WTC11 (cell line): ENCODE measurements around the gene CRYGC. TPM values are rescaled to one million over a fixed set of nuclear protein-coding genes. Genes with fewer than 3 reads are reported as not detected.

Experiments
- ATAC-seq: fragments of 200-7000 bp; cut with Tn5 transposase; 2 replicates; pipeline ENCODE4 v1.10.0; 2021; ENCODE audit warnings: mild to moderate bottlenecking, moderate library complexity
- CTCF ChIA-PET: fragments of 300-600 bp; sonication (Branson Sonifier 250); formaldehyde crosslinking; loops from one replicate; lab custom pipeline; 2021; ENCODE audit warnings: antibody characterized with exemption; lab: Charles Lee
- POLR2A ChIA-PET: fragments of 350-600 bp; sonication (Branson Sonifier 250); formaldehyde crosslinking; loops from one replicate; lab custom pipeline; 2021; ENCODE audit warnings: antibody characterized with exemption; lab: Charles Lee
- DNase-seq: peaks from one replicate; pipeline ENCODE4 v3.0.0; 2021; ENCODE audit warnings: low spot score
- H3K27ac Mint-ChIP-seq: 2 replicates; pipeline ENCODE4 v1.8.0; 2021; ENCODE audit warnings: mixed read lengths
- H3K27me3 Mint-ChIP-seq: 2 replicates; pipeline ENCODE4 v1.8.0; 2021; ENCODE audit warnings: low read depth, mild to moderate bottlenecking, moderate library complexity, mixed read lengths
- H3K36me3 Mint-ChIP-seq: 2 replicates; pipeline ENCODE4 v1.8.0; 2021; ENCODE audit warnings: mixed read lengths
- H3K4me1 Mint-ChIP-seq: 2 replicates; pipeline ENCODE4 v1.8.0; 2022; ENCODE audit warnings: mixed read lengths
- H3K4me3 Mint-ChIP-seq: 2 replicates; pipeline ENCODE4 v1.8.0; 2021; ENCODE audit warnings: mild to moderate bottlenecking, moderate library complexity, mixed read lengths
- H3K9me3 Mint-ChIP-seq: 2 replicates; pipeline ENCODE4 v1.8.0; 2021; ENCODE audit warnings: mixed read lengths
- ATF1 ChIP-seq: sonication (generic); formaldehyde crosslinking; IDR thresholded peaks from 2 replicates; pipeline ENCODE4 v1.8.1; 2023; ENCODE audit warnings: mild to moderate bottlenecking, moderate library complexity, missing genetic modification reagents
- CBFB ChIP-seq: sonication (generic); formaldehyde crosslinking; IDR thresholded peaks from 2 replicates; pipeline ENCODE4 v1.8.1; 2022; ENCODE audit warnings: mild to moderate bottlenecking, low read depth, missing genetic modification reagents
- FOXJ3 ChIP-seq: sonication (generic); formaldehyde crosslinking; IDR thresholded peaks from 2 replicates; pipeline ENCODE4 v1.9.0; 2021; ENCODE audit warnings: missing genetic modification reagents, mild to moderate bottlenecking, borderline replicate concordance
- FOXP1 ChIP-seq: sonication (generic); formaldehyde crosslinking; IDR thresholded peaks from 2 replicates; pipeline ENCODE4 v1.8.0; 2022; ENCODE audit warnings: missing genetic modification reagents, mild to moderate bottlenecking, moderate library complexity, borderline replicate concordance
- GRHL2 ChIP-seq: fragments of 250-450 bp; sonication (Bioruptor Pico); IDR thresholded peaks from 2 replicates; pipeline ENCODE4 v1.8.0; 2022; ENCODE audit warnings: mild to moderate bottlenecking, moderate library complexity; ENCODE audit not compliant: insufficient replicate concordance, severe bottlenecking
- JAZF1 ChIP-seq: fragments of 250-450 bp; sonication (Bioruptor Pico); IDR thresholded peaks from 2 replicates; pipeline ENCODE4 v1.9.0; 2021; ENCODE audit warnings: moderate library complexity, mild to moderate bottlenecking, inconsistent platforms
- JUN ChIP-seq: sonication (generic); formaldehyde crosslinking; IDR thresholded peaks from 2 replicates; pipeline ENCODE4 v1.8.0; 2023; ENCODE audit warnings: mild to moderate bottlenecking, missing genetic modification reagents
- NR2C2 ChIP-seq: sonication (generic); formaldehyde crosslinking; IDR thresholded peaks from 2 replicates; pipeline ENCODE4 v1.8.0; 2022; ENCODE audit warnings: mild to moderate bottlenecking, missing genetic modification reagents
- PRRX2 ChIP-seq: fragments of 250-450 bp; sonication (Bioruptor Pico); IDR thresholded peaks from 2 replicates; pipeline ENCODE4 v1.8.0; 2021; ENCODE audit warnings: mild to moderate bottlenecking
- RORB ChIP-seq: fragments of 250-450 bp; sonication (Bioruptor Pico); IDR thresholded peaks from 2 replicates; pipeline ENCODE4 v1.9.0; 2021; ENCODE audit warnings: mild to moderate bottlenecking
- TEAD4 ChIP-seq: sonication (generic); formaldehyde crosslinking; IDR thresholded peaks from 2 replicates; pipeline ENCODE4 v1.8.0; 2022; ENCODE audit warnings: mild to moderate bottlenecking, missing genetic modification reagents
- ZNF121 ChIP-seq: sonication (generic); formaldehyde crosslinking; IDR thresholded peaks from 2 replicates; pipeline ENCODE4 v1.8.0; 2023; ENCODE audit warnings: missing genetic modification reagents
- ZNF263 ChIP-seq: sonication (generic); formaldehyde crosslinking; IDR thresholded peaks from 2 replicates; pipeline ENCODE4 v1.8.1; 2022; ENCODE audit warnings: low read depth, mild to moderate bottlenecking, moderate library complexity, missing genetic modification reagents
- total RNA-seq: library from RNA; stranded (reverse); gene quantifications from 3 replicates; pipeline ENCODE4 v1.2.3, GENCODE V29; 2021
- TF ChIP-seq, protein P1 (sequence below): fragments of 250-450 bp; sonication (Bioruptor Pico); conservative IDR thresholded peaks from 2 replicates; pipeline ENCODE4 v1.9.0; 2021; ENCODE audit warnings: mild to moderate bottlenecking
- TF ChIP-seq, protein P2 (sequence below): sonication (generic); formaldehyde crosslinking; IDR thresholded peaks from 2 replicates; pipeline ENCODE4 v1.8.0; 2023; ENCODE audit warnings: missing genetic modification reagents, mild to moderate bottlenecking, borderline replicate concordance
- TF ChIP-seq, protein P3 (sequence below): sonication (generic); formaldehyde crosslinking; IDR thresholded peaks from 2 replicates; pipeline ENCODE4 v1.8.1; 2022; ENCODE audit warnings: low read depth, missing genetic modification reagents, borderline replicate concordance
- TF ChIP-seq, protein P4 (sequence below): sonication (generic); formaldehyde crosslinking; IDR thresholded peaks from 2 replicates; pipeline ENCODE4 v1.8.1; 2023; ENCODE audit warnings: mild to moderate bottlenecking, missing genetic modification reagents, moderate library complexity
- TF ChIP-seq, protein P5 (sequence below): sonication (generic); formaldehyde crosslinking; IDR thresholded peaks from 2 replicates; pipeline ENCODE4 v1.8.1; 2022; ENCODE audit warnings: mild to moderate bottlenecking, moderate library complexity, missing genetic modification reagents
- TF ChIP-seq, protein P6 (sequence below): sonication (generic); formaldehyde crosslinking; conservative IDR thresholded peaks from 2 replicates; pipeline ENCODE4 v1.8.1; 2022; ENCODE audit warnings: mild to moderate bottlenecking, missing genetic modification reagents
- TF ChIP-seq, protein P7 (sequence below): sonication (generic); formaldehyde crosslinking; IDR thresholded peaks from 2 replicates; pipeline ENCODE4 v1.8.0; 2022; ENCODE audit warnings: missing genetic modification reagents

The CRYGC gene
- total RNA-seq, 1 experiment from 2014 or later = not detected

DNA sequence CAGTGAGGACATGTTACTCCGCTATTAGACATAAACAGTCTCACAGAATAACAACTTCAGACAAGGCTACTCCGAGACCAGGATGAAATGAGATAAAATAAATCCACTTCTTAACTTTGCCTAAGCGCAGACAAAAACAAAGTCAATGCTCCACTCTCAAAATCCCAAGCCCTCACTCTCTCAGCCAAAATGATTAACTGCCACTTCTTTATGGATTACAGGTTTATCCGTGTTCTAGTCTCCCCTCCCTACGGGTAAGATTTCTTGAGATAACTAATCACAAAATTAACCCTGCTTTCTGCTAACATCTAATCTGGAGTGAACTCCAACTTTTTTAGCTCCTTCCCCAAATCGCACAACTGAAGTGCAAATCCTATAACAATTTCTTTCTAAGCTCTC is 1.1 kb upstream of the CRYGC start:
- CTCF ChIA-PET = interaction anchor here (1.2 to 1.3 kb wide), 2 partner anchors 17 to 44 kb away, joined by 3 read pairs; no protein-coding TSS in a partner anchor
- Mint-ChIP-seq H3K36me3 (no peaks in the 10 kb centered on the region), H3K27me3 (no peaks in the 10 kb centered on the region), H3K4me3 (no peak overlapping the region), H3K9me3 (peaks cover 7% of the 10 kb centered on the region), H3K27ac (no peak overlapping the region), H3K4me1 (0 out of 2 replicates have a peak, but pooled peaks cover 2% of the 10 kb centered on the region)
- TF ChIP-seq ZNF121 (CRISPR knock-in tag) (no peak), FOXP1 (CRISPR knock-in tag) (no peak), ATF1 (CRISPR knock-in tag) (no peak), GRHL2 (CRISPR knock-in tag) (no peak), FOXJ3 (CRISPR knock-in tag) (no peak)
- TF ChIP-seq, protein P1, sequence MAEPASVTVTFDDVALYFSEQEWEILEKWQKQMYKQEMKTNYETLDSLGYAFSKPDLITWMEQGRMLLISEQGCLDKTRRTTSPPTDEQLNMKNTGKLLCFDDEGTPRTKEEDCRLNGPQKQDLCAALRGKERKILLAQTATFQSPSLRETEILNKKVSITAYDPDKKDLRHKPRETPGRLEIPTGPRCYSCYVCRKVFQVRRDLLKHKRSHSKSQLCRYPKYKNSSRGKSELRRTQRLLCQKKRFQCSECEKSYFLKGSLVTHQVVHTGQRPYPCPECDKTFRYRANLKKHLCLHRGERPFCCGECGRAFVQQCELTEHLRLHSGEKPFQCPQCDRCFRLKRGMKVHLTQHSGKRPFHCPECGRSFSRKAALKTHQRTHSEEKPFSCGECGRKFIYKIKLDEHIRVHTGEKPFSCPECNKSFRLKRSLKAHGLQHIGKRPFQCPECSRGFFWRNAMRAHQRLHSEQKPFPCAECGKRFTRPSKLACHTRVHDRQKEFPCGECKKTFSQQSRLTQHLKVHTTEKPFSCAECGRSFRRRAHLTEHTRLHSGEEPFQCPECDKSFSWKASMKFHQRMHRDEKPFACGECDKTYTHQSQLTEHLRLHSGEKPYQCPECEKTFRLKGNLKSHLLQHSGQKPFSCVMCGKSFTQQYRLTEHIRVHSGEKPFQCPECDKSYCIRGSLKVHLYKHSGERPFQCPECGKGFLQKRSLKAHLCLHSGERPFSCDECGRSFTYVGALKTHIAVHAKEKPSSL (CRISPR knock-in tag) = no peak
- TF ChIP-seq, protein P2, sequence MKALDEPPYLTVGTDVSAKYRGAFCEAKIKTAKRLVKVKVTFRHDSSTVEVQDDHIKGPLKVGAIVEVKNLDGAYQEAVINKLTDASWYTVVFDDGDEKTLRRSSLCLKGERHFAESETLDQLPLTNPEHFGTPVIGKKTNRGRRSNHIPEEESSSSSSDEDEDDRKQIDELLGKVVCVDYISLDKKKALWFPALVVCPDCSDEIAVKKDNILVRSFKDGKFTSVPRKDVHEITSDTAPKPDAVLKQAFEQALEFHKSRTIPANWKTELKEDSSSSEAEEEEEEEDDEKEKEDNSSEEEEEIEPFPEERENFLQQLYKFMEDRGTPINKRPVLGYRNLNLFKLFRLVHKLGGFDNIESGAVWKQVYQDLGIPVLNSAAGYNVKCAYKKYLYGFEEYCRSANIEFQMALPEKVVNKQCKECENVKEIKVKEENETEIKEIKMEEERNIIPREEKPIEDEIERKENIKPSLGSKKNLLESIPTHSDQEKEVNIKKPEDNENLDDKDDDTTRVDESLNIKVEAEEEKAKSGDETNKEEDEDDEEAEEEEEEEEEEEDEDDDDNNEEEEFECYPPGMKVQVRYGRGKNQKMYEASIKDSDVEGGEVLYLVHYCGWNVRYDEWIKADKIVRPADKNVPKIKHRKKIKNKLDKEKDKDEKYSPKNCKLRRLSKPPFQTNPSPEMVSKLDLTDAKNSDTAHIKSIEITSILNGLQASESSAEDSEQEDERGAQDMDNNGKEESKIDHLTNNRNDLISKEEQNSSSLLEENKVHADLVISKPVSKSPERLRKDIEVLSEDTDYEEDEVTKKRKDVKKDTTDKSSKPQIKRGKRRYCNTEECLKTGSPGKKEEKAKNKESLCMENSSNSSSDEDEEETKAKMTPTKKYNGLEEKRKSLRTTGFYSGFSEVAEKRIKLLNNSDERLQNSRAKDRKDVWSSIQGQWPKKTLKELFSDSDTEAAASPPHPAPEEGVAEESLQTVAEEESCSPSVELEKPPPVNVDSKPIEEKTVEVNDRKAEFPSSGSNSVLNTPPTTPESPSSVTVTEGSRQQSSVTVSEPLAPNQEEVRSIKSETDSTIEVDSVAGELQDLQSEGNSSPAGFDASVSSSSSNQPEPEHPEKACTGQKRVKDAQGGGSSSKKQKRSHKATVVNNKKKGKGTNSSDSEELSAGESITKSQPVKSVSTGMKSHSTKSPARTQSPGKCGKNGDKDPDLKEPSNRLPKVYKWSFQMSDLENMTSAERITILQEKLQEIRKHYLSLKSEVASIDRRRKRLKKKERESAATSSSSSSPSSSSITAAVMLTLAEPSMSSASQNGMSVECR = no peak
- TF ChIP-seq, protein P3, sequence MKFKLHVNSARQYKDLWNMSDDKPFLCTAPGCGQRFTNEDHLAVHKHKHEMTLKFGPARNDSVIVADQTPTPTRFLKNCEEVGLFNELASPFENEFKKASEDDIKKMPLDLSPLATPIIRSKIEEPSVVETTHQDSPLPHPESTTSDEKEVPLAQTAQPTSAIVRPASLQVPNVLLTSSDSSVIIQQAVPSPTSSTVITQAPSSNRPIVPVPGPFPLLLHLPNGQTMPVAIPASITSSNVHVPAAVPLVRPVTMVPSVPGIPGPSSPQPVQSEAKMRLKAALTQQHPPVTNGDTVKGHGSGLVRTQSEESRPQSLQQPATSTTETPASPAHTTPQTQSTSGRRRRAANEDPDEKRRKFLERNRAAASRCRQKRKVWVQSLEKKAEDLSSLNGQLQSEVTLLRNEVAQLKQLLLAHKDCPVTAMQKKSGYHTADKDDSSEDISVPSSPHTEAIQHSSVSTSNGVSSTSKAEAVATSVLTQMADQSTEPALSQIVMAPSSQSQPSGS (CRISPR knock-in tag) = no peak
- POLR2A ChIA-PET = no interaction called here
- ATAC-seq (no peak), DNase-seq (no peak)

DNA sequence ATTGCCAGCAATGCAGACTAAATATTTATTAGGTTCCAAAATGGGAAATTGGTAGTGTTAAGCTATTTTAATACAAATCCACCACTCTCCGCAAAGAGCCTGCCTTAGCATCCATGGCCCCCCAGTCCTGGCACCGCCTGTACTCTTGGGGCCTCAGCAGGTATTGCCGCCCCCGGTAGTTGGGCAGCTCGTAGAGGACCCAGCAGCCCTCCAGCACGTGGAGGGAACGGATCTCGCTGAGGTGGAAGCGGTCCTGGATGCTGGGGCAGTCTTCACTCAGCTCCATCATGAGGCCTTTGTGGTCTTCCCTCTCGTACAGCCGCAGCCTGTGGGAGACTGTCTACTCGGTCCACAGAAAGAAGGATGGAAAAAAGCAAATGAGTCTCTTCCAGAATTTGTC is 1.5 kb downstream of the CRYGC start:
- no peaks in the 10 kb centered on the region for H3K36me3 Mint-ChIP-seq
- H3K27ac Mint-ChIP-seq = no peak overlapping the region
- H3K9me3 Mint-ChIP-seq = peaks cover 7% of the 10 kb centered on the region
- no peaks in the 10 kb centered on the region; the same call in 1 of the 2 replicates for H3K27me3 Mint-ChIP-seq
- ChIA-PET POLR2A (no interaction called here), CTCF (interaction anchor here (0.5 to 1.0 kb wide), 2 partner anchors 26 to 126 kb away, joined by 3 to 5 read pairs; no protein-coding TSS in a partner anchor)
- H3K4me3 Mint-ChIP-seq = no peak overlapping the region
- ATAC-seq (no peak), DNase-seq (no peak)
- H3K4me1 Mint-ChIP-seq = peaks cover 17% of the 10 kb centered on the region
- TF ChIP-seq, protein P4, sequence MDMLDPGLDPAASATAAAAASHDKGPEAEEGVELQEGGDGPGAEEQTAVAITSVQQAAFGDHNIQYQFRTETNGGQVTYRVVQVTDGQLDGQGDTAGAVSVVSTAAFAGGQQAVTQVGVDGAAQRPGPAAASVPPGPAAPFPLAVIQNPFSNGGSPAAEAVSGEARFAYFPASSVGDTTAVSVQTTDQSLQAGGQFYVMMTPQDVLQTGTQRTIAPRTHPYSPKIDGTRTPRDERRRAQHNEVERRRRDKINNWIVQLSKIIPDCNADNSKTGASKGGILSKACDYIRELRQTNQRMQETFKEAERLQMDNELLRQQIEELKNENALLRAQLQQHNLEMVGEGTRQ (CRISPR knock-in tag) = no peak
- TF ChIP-seq, protein P5, sequence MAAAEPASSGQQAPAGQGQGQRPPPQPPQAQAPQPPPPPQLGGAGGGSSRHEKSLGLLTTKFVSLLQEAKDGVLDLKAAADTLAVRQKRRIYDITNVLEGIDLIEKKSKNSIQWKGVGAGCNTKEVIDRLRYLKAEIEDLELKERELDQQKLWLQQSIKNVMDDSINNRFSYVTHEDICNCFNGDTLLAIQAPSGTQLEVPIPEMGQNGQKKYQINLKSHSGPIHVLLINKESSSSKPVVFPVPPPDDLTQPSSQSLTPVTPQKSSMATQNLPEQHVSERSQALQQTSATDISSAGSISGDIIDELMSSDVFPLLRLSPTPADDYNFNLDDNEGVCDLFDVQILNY (CRISPR knock-in tag) = no peak
- TF ChIP-seq JAZF1 (CRISPR knock-in tag) (no peak), RORB (CRISPR knock-in tag) (no peak), JUN (CRISPR knock-in tag) (no peak), NR2C2 (CRISPR knock-in tag) (no peak), PRRX2 (CRISPR knock-in tag) (no peak), TEAD4 (CRISPR knock-in tag) (no peak), CBFB (CRISPR knock-in tag) (no peak), ZNF263 (CRISPR knock-in tag) (no peak)
- TF ChIP-seq, protein P6, sequence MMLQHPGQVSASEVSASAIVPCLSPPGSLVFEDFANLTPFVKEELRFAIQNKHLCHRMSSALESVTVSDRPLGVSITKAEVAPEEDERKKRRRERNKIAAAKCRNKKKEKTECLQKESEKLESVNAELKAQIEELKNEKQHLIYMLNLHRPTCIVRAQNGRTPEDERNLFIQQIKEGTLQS = no peak
- TF ChIP-seq, protein P7, sequence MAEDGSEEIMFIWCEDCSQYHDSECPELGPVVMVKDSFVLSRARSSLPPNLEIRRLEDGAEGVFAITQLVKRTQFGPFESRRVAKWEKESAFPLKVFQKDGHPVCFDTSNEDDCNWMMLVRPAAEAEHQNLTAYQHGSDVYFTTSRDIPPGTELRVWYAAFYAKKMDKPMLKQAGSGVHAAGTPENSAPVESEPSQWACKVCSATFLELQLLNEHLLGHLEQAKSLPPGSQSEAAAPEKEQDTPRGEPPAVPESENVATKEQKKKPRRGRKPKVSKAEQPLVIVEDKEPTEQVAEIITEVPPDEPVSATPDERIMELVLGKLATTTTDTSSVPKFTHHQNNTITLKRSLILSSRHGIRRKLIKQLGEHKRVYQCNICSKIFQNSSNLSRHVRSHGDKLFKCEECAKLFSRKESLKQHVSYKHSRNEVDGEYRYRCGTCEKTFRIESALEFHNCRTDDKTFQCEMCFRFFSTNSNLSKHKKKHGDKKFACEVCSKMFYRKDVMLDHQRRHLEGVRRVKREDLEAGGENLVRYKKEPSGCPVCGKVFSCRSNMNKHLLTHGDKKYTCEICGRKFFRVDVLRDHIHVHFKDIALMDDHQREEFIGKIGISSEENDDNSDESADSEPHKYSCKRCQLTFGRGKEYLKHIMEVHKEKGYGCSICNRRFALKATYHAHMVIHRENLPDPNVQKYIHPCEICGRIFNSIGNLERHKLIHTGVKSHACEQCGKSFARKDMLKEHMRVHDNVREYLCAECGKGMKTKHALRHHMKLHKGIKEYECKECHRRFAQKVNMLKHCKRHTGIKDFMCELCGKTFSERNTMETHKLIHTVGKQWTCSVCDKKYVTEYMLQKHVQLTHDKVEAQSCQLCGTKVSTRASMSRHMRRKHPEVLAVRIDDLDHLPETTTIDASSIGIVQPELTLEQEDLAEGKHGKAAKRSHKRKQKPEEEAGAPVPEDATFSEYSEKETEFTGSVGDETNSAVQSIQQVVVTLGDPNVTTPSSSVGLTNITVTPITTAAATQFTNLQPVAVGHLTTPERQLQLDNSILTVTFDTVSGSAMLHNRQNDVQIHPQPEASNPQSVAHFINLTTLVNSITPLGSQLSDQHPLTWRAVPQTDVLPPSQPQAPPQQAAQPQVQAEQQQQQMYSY = no peak
